Stimulated activated CD4-positive, alpha-beta T cell treated with anti-CD3 and anti-CD28 coated beads, Interleukin-4, amount 100 ng/mL, for 1 hour (primary cell): ENCODE measurements around the gene PPP6R3.
"Not testable (repeated sequence)": the region's sequence is repeated elsewhere in the genome, so short reads cannot be mapped to it uniquely, and the experiment has no call there.

Experiments
- DNase-seq: peaks from one replicate; pipeline ENCODE4 v3.0.0-alpha.2; 2020

PPP6R3 gene, protein sequence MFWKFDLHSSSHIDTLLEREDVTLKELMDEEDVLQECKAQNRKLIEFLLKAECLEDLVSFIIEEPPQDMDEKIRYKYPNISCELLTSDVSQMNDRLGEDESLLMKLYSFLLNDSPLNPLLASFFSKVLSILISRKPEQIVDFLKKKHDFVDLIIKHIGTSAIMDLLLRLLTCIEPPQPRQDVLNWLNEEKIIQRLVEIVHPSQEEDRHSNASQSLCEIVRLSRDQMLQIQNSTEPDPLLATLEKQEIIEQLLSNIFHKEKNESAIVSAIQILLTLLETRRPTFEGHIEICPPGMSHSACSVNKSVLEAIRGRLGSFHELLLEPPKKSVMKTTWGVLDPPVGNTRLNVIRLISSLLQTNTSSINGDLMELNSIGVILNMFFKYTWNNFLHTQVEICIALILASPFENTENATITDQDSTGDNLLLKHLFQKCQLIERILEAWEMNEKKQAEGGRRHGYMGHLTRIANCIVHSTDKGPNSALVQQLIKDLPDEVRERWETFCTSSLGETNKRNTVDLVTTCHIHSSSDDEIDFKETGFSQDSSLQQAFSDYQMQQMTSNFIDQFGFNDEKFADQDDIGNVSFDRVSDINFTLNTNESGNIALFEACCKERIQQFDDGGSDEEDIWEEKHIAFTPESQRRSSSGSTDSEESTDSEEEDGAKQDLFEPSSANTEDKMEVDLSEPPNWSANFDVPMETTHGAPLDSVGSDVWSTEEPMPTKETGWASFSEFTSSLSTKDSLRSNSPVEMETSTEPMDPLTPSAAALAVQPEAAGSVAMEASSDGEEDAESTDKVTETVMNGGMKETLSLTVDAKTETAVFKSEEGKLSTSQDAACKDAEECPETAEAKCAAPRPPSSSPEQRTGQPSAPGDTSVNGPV

DNA sequence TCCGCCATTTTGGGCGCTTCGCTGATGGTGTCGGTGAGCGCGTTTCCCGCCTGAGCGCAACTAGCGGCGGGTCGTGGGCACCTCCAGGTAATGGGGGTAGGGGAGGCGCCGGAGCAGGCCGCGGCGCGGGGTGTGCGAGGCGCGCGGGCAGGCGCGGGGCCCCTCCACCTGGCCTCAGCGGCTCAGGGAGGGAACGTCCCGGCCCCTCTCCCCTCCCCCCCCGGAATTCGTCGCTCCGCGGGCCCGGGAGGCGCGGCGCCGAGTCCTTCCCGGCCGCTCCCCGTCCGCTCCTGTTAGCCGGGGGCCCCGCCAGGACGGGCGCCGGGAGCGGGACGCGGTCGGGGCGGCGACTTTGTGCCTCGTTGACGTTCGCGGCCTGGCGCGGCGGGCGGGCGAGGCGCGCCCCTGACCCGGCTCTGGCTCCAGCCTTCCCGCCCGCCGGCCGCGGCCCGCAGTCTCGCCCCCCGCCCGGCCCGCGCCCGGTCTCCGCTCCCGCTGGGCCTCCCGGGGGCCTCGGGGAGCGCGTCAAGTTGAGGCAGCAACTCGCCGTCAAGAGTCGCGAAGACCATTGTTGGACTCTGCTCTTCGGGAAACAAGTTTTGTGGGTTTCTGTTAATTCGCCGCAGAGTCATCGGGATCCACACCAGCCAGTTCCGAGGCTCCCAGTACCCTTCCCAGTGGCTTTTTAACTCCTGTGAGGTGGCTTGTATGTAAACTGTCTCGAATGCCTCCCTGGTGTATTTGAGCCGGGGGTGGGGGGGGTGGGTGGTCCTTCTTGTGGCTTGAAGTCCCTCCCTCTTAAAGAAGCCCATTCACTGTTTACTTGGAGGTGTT lies at the start of gene PPP6R3:
Gene PPP6R3 (plus strand): TSS at position 12 of the 834 bp plus-strand sequence. CDS start 76,913 bp downstream, outside the sequence.
- no peak for DNase-seq

DNA sequence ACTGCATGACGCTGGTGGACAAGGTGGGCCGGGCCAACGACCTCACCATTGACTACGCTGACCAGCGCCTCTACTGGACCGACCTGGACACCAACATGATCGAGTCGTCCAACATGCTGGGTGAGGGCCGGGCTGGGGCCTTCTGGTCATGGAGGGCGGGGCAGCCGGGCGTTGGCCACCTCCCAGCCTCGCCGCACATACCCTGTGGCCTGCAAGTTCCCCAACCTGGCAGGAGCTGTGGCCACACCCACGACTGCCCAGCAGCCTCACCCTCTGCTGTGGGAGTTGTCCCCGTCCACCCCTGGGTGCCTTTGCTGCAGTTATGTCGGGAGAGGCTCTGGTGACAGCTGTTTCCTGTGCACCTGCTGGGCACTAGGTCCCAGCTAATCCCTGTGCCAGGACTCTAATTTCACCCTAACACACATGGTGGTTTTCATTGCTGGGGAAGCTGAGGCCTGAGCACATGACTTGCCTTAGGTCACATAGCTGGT lies 49.0 kb upstream of the PPP6R3 start:
- no peak for DNase-seq

DNA sequence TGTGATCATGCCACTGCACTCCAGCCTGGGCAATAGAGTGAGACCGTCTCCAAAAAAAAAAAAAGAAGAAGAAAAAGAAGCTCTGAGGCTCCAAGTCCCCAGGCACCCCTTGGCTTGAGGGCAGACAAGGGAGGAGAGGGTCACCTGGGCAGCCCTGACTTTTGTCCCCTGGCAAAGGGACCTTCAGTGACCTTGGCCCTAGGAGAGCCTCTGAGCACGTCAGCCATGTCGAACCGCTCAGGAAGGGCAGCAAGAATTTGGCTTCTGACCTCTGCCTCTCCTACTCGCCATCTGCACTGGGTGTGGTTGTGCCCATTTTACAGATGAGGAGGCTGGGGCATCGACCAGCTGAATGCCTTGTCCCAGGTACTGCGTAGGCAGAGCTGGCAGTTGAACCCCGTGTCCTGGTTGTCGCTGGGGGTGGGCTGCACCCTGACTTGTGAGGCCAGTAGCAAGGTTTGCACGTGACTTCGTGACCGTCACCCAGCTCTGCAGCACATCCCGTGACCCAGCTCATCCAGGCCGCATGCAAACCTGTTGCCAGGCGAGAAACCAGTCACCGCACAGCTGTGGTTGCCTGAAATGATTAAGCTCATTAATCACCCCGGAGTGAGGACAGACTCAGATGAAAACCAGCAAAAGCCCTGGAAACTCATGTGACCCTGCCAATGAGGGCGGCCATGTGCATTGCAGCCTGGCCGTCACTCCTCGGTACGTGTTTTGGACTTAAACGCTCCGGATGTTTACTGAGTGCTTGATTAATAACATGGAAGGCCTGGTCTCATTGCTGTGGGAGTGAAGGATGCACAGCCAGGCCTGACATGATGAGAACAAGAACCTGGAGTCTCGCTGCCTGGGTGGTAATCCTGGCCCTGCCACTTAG lies 47.7 kb upstream of the PPP6R3 start:
- DNase-seq = peak; percentile 5

DNA sequence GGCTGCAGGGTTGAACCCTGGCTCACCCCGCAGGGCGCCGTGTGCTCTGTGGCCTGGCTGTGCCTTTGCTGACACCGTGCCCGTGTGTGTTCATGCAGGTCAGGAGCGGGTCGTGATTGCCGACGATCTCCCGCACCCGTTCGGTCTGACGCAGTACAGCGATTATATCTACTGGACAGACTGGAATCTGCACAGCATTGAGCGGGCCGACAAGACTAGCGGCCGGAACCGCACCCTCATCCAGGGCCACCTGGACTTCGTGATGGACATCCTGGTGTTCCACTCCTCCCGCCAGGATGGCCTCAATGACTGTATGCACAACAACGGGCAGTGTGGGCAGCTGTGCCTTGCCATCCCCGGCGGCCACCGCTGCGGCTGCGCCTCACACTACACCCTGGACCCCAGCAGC lies 47.0 kb upstream of the PPP6R3 start:
- DNase-seq = no peak

DNA sequence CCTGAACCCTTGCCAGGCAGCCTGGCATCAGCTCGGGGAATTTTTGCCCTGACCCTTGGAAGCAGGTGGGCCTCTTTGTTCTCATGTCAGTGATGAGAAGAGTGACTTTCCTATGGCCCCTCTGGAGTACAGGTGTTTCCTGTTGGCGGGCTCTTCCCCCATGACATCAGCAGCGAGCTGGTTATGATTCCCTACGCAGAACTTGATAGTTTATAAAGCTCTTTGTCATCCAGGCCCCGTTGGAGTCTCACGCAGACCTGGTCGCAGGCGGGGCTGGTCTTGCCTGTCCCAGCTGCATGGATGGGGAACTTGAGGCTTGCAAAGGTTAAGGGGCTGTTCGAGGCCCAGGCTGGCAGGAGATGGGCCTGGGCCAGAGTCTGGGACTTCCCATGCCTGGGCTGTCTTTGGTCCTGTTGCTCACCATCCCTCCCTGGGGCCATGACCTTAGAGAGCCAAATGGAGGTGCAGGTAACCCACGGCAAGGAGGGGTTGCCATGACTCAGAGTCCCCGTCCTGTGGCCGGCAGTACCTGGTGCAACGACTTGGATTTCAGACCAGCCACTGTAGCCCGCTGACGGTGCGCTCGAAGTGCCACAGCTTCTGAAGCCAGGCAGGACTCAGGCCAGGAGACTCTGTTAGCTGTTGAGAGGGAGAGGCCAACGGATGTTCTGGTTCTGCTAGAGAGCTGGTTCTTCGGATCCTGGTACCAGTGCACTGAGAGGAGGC lies 45.9 kb upstream of the PPP6R3 start:
- no peak for DNase-seq

DNA sequence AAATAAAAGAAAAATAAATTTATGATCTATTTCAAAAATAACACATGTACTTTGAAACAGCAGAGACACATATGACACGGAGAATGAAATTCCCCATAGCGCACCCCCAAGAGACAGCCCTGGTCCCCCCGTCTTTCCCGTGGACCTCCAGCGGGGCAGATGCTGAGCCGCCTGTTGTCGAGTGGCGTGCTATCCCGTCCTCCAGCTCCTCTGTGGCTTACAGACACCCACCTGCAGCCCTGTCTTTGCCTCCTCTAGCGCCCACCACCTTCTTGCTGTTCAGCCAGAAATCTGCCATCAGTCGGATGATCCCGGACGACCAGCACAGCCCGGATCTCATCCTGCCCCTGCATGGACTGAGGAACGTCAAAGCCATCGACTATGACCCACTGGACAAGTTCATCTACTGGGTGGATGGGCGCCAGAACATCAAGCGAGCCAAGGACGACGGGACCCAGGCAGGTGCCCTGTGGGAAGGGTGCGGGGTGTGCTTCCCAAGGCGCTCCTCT lies 44.4 kb upstream of the PPP6R3 start:
- no peak for DNase-seq

DNA sequence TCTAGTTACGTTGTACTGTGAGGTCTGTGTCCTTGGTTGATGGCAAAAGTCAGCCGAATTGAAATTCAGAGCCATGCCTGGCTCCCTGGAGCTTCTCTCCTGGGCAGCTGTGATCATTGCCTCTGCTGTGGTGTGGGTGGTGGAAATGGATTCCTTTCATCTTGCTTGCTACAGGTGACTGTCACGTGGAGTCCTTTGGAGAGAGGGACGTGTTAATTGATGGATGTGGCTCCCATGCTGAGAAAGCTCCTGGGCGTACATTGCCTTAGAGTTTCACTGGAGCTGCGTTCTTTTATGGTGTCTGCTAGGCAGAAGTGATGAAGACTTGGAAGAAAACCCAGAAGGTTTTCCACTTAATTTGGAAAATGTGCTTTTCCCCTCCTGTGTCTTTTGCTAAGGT lies 41.9 kb upstream of the PPP6R3 start:
- DNase-seq = no peak

DNA sequence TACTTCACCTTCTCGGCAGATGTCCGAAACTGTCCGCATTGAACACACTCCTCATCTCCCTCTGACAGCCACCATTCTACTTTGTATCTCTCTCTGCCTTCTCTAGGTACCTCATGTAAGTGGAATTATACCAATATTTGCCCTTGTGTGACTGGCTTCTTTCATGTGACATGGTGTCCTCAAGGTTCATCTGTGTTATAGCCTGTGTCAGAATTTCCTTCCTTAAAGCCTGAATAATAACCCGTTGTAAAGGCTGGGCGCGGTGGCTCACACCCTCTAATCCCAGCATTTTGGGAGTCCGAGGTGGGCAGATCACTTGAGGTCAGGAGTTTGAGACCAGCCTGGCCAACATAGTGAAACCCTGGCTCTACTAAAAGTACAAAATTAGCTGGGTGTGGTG lies 40.4 kb upstream of the PPP6R3 start:
- DNase-seq = no peak

DNA sequence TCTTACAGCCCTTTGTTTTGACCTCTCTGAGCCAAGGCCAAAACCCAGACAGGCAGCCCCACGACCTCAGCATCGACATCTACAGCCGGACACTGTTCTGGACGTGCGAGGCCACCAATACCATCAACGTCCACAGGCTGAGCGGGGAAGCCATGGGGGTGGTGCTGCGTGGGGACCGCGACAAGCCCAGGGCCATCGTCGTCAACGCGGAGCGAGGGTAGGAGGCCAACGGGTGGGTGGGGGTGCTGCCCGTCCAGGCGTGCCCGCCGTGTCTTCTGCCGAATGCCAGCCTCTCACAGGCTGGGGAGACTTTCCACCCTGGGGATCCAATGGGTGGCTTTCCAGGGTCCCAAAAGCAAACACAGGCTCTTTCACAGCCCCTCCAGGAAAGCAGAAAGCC lies 37.1 kb upstream of the PPP6R3 start:
- DNase-seq = no peak

DNA sequence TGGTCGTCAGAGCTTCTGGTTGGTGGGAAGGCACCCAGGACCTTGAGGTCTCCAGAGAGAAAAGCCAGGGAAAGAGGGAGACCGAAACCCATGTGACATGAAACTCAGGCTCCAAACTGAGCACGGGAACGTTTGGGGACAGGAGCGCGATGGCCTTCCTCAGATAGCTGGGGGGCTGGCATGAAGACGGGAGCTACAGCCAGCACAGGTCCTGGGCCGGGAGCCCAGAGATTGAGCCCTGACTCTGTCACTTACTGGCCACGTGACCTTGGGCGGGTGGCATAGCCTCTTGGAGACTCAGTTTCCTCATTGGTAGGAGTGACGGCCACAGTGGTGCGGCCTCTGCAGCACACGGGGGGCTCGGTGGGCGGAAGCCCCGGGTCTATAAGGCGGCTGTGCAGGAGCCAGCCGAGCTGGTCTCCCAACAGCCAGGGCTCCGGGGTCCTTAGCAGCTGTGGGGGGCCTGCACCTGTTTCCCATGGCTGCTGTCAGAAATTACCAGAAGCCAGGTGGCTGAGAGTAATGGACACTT lies 36.4 kb upstream of the PPP6R3 start:
- no peak for DNase-seq

DNA sequence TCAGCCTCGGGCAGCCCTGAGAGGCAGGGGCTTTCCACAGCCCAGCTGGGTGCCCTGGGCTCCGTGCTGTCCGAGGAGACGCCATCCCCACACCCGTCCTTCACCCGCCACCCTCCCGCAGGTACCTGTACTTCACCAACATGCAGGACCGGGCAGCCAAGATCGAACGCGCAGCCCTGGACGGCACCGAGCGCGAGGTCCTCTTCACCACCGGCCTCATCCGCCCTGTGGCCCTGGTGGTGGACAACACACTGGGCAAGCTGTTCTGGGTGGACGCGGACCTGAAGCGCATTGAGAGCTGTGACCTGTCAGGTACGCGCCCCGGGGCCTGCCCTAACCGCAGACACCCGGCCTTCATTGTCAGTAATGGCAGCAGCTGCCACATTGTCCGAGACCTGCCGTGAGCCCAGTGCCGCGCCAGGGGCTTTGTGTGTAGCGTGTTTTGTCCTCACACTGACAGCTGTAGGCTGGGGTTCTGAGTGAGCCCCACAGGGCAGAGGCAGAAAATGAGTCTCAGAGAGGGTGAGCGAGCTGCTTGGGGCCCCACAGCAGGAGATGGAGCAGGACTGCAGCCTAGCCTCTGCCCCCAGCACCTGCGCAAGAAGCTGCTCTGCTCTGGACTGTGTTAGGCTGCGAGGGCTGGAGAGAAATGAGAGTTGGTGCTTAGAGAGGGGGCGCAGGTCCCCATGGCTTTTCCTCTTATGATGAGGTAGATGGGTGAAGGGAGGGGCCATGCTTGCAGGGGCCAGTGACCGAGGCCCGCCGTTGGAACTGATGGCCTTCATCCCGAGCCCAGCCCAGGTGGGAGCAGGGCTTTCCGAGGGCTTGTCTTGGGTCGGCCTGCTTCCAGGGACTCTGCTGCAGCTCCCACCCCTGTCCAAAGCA lies 35.3 kb upstream of the PPP6R3 start:
- DNase-seq = no peak

DNA sequence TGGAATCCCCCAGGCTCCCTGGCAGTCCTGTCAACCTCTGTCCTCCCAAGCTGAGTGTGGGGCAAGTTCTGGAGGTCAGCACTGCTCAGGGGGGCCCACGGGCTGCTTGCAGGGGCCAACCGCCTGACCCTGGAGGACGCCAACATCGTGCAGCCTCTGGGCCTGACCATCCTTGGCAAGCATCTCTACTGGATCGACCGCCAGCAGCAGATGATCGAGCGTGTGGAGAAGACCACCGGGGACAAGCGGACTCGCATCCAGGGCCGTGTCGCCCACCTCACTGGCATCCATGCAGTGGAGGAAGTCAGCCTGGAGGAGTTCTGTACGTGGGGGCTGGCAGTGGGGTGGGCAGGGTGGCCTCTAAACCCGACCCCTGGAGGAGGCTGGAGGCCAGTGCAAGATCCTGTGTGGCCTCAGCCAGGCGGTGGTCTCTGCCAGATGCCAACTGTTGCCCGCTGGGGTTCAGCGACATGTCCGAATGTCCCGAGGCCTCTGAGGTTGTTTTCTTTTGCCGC lies 34.6 kb upstream of the PPP6R3 start:
- DNase-seq = no peak

DNA sequence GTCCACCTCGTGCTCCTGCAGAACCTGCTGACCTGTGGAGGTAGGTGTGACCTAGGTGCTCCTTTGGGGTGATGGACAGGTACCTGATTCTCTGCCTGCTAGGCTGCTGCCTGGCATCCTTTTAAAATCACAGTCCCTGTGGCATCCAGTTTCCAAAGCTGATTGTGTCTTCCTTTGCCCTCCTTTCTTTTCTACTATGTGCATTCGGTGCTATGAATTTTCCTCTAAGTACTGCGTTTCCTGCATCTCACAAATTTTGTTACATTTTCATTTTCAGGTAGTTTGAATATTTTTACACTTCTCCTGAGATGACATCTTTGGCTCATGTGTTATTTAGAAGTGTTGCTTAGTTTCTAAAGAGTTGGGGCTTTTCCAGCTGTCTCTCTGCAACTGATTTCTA lies 30.9 kb upstream of the PPP6R3 start:
- no peak for DNase-seq

DNA sequence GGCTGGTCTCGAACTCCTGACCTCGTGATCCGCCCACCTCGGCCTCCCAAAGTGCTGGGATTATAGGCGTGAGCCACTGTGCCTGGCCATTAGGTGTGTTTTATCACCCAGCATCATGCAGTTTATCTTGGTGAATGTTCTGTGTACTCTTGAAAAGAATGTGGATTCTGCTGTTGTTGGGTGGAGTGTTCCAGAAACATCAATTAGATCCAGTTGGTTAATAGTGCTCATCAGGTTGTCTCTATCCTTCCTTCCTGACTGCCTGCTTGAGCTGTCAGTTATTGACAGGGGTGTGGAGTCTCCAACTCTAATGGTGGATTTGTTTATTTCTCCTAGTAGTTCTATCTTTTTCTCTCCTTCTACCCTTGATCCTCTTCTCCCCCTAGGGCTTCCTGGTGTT lies 30.2 kb upstream of the PPP6R3 start:
- DNase-seq = no peak

DNA sequence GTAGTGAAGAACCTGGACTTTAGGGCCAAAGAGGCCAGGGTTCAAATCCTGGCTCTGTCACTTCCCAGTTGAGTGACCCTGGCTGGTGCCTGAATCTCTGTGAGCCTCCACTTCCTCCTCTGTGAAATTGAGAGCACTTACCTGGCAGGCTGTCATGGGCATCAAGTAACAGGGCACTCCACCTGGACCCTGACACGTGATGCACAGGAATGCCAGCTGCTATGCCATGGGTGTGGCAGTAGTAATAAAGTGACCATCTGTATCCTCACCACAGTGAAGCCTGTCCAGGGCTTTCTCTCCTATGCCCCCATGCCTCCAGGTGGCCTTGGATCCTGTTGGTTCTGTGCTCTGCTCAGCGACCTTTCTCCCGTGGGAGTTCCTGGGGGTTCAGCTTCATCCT lies 29.8 kb upstream of the PPP6R3 start:
- no peak for DNase-seq

DNA sequence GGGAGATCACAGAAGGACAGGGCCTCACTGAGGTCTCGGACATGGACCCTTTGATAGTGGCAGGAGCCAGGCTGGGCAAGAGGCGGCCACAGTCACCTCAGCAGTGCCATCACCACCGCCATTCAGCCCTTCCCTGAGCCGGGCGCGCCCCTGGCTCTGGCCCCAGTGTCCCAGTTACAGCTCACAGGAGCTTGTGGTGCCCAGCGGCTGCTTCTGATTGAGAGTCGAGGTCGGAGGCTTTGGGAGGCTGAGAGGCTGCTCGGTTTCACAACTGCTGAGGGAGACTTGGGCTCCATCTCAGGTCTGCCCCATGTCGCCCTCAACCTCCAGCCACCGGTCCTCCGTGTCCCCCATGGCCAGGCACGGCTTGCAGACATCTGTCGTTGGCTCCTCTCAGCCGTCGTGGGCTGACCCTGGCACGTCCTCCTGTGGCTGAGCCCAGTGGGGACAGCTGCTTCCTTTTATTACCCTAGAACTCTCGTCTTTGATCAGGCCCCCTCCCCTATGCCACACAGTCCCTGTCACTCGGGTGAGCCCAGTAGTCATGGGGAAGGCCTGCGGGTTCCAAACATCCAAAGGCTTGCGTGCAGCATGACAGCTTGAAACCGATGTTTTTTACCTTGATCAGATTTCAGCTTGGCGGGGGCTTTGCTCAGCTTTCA lies 28.4 kb upstream of the PPP6R3 start:
- DNase-seq = no peak

DNA sequence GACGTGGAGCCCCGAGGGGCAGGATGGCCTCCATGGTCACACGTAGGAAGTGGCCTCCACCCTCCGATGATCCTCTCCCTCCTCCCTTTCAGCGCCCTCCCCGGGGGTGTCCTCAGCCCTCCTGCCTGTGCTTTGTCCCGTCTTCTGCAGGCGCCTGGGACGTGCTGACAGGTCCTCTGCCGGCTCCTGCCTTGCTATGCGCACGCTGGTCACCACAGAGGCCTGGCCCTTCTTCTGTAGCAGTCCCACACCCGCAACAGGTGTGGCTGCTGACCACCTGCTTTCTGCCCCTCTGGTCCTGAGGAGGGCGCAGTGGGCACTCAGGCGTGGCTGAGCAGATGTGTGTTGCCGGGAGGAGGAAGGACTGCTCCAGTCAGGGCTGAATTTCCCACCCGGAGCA lies 27.7 kb upstream of the PPP6R3 start:
- DNase-seq = no peak

DNA sequence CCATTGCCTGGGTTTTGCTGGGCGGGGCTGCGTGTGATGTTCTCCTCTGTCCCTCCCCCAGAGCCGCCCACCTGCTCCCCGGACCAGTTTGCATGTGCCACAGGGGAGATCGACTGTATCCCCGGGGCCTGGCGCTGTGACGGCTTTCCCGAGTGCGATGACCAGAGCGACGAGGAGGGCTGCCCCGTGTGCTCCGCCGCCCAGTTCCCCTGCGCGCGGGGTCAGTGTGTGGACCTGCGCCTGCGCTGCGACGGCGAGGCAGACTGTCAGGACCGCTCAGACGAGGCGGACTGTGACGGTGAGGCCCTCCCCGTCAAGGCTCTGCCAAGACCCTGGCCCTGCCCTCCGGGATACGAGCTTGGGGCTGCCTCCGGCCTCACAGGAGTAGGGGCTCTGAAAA lies 27.0 kb upstream of the PPP6R3 start:
- no peak for DNase-seq

DNA sequence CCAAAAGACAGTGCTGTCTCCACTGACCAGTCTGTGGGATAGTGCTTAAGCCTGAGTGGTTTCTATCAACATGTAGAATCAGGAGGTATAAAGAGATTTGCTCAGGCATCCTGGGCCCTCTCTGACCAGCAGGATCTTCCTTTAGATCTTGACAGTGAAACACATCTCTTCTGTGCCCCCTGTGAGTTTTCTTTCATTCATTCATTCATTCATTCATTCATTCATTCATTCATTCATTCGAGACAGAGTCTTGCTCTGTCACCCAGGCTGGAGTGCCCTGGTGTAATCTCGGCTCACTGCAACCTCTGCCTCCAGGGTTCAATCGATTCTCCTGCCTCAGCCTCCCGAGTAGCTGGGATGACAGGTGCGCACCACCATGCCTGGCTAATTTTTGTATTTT lies 26.4 kb upstream of the PPP6R3 start:
- not testable (repeated sequence) for DNase-seq
